ENCODE measurements around the gene SAMD15. TPM values are rescaled to one million over a fixed set of nuclear protein-coding genes. Genes with fewer than 3 reads are reported as not detected.

The SAMD15 gene
- total RNA-seq, result 0.21 and 0.72 TPM in 2 replicates

GRCh38 chr14:77376771-77377501 is at the start of gene SAMD15, which contains the start of gene TMED8:
Gene SAMD15 (plus strand): TSS chr14:77377379. CDS start chr14:77377419, 40 bp downstream.
Gene TMED8 (minus strand): TSS chr14:77377094. CDS start chr14:77377053, 41 bp downstream.

GRCh38 chr14:77423423-77423822 is 46.2 kb downstream of the SAMD15 start, which contains the start of gene NOXRED1:
Gene NOXRED1 (minus strand): TSS chr14:77423523. CDS start chr14:77422889, 634 bp downstream.

Other genes starting within 250 kb of the SAMD15 start
- not detected in 2 replicates for gene ZDHHC22, start 235.6 kb upstream of the SAMD15 start, total RNA-seq
- gene TMEM63C, start 195.6 kb upstream of the SAMD15 start, total RNA-seq, result 1.4 and 8.1 TPM in 2 replicates
- gene NGB, start 106.2 kb upstream of the SAMD15 start, total RNA-seq, result 0.24 TPM in 1 of 2 replicates, not detected in the other
- gene POMT2, start 56.5 kb upstream of the SAMD15 start, total RNA-seq, result 9.2 and 12.0 TPM in 2 replicates
- 33.0 and 48.8 TPM in 2 replicates for gene GSTZ1, start 56.3 kb upstream of the SAMD15 start, total RNA-seq
- 8.9 and 9.8 TPM in 2 replicates for gene TMED8, start 285 bp upstream of the SAMD15 start, total RNA-seq
- gene NOXRED1, start 46.1 kb downstream of the SAMD15 start, total RNA-seq, result 0.72 TPM in 1 of 2 replicates, not detected in the other
- gene VIPAS39, start 80.2 kb downstream of the SAMD15 start, total RNA-seq, result 12.4 and 17.8 TPM in 2 replicates
- 133 and 149 TPM in 2 replicates for gene AHSA1, start 80.7 kb downstream of the SAMD15 start, total RNA-seq
- gene ISM2, start 121.4 kb downstream of the SAMD15 start, total RNA-seq, result under 0.01 and 0.21 TPM in 2 replicates
- 26.9 and 42.7 TPM in 2 replicates for gene SPTLC2, start 239.3 kb downstream of the SAMD15 start, total RNA-seq